SK-MEL-5 (cell line): Measurements from ENCODE around the gene TNFRSF18. TPM values are rescaled to one million over a fixed set of nuclear protein-coding genes. Genes with fewer than 3 reads are reported as not detected.
"Not testable (repeated sequence)": the region's sequence is repeated elsewhere in the genome, so short reads cannot be mapped to it uniquely, and the experiment has no call there.

Experiments
- DNase-seq: peaks from one replicate; pipeline ENCODE4 v3.0.0-alpha.2; 2016; ENCODE audit warnings: low read depth, low spot score
- in situ Hi-C: cut with HindIII; loops from 2 replicates; pipeline ENCODE4 v1.10.0; 2016; ENCODE audit warnings: low sequenced_read_pairs, high pct_unique_total_duplicates, low pct_unique_long_range_greater_than_20kb
- total RNA-seq: library from RNA; depleted of rRNA; stranded (reverse); fragments of >200 nt; shearing (Covaris generic); gene quantifications from 2 replicates; pipeline ENCODE4 v1.2.3, GENCODE V29; 2014

The TNFRSF18 gene
- total RNA-seq, 1 experiment from 2014 or later: not detected

DNA sequence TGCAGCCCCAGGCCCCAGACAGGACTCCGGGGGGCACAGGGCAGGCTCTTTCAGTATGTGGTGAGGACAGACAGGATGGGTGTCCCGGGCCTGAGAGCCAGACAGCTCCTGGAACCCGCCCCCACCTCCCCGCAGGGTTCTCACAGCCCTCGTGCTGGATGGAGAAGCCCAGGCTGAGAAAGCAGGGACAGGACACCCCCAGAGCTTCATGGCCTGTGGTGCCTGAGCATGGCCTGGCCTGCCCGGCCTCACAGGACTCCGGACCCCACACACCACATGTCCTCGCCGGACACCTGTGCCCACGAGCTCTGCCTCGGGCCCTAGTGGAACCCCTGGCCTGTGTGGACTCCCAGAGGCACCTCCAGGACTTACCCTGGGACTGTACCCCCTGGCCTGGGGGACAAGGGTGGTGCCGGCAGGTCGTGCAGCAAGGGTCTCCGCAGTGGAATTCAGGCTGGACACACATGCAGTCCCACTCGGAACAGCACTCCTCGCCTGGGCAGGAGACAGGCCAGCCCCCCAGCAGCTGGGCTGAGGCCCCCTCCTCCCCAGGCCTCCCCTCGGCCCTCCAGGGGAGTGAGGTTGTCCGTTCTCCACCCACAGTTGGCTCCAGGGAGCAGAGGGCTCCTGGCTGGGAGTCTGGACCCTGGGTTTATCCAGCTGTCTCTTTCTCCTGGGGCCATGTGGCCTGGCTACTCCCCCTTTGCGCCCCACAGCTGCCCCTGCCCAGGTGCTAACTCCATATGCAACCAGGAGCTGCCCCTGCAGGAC lies 1.2 kb downstream of the TNFRSF18 start:
- DNase-seq: no peak
- in situ Hi-C loops: no loop called here

DNA sequence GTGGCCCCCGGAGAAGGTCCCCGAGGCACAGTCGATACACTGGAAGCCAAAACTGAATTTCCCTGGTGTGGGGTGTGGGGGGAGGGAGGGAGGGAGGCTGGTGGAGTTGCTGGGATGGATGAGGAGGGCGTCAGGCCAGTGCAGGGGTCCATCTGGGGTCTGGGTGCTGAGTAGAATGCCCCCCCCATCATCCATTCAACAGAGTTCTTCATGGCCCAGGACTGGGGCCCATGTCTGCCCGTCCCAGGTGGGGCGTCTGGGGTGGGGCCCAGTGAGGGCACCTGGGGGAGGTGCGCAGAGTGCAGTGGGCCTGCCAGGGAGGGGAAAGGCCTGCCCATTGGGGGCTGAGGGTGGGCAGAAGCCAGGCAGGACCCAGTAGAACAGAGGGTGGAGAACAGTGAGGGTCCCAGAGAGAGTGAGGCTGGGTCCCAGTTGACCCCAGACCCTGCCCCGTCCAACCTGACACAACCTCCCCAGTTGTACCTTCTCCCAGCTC lies 1.9 kb downstream of the TNFRSF18 start:
- no peak for DNase-seq
- in situ Hi-C loops: no loop called here

DNA sequence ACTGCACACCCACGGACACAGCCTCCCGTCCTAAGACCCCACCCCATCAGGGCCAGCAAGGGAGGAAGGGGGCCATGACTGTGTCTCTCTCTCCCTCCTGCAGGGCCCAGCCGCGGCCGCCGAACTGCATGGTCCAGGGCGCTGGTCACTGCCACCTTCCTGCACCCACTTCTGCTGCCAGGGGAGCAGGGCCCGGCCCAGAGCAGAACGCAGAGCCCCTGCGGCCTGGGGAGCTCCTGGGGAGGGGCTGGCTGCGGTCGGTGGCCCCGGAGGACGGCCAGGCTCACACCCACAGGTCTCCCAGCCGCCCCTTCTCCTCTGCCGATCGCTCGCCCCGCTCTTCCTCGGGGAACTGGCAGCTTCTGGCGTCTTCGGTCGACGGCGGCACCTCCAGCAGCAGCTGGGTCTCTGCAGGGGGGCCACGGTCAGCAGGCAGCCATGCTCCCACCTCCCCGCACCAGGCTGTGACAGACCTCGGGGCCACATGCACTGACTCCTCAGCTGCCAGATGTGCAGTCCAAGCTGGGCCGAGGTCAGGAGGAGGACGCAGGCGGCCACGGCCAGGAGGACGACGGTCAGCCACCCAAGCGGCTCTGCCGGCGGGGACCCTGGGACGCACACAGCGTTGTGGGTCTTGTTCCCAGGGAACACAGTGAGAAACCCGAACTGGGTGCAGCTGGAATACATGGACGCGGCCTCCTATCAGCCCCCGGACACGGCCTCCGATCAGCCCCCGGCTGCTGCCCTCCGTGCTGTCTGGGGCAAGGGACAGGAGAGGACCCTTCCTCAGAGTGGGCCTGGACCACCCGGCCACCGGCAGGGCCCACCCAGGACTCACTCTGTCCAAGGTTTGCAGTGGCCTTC lies 2.6 kb downstream of the TNFRSF18 start:
- in situ Hi-C loops: no loop called here
- DNase-seq: no peak

DNA sequence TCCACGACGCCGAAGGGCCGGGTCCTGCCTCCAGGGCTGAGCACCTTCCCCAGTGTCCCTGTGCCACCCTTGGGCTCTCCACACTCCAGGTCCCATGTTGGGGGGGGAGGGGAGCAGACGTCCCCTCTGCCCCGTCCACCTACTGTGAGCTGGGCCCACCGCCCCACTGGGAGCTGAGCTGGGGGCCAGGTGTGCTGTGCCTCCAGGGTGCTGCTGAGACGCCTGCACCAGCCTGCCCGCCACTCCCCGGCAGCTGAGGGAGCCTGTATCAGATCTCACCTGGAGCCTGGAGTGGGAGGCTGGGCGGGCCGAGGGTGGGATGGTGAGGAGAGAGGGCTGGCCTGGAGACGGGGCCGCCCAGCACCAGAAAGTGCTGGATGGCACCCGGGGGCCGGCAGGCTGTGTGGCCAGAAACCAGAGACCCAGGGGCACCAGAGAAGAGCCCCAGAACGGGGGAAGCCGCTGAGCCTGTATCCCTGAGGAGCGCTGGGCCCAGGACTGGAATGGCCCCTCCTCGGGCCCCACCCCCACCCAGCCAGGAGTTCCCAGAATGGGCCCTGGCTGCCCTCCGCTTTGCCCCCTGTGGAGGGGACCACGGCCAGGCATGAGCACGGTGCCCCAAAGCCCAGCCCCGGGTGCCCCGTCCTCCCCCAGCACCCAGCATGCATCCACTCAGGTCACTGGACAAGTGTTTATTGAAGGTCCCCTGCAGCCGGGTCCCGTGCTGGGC lies 3.4 kb downstream of the TNFRSF18 start:
- in situ Hi-C loops: no loop called here
- no peak for DNase-seq

DNA sequence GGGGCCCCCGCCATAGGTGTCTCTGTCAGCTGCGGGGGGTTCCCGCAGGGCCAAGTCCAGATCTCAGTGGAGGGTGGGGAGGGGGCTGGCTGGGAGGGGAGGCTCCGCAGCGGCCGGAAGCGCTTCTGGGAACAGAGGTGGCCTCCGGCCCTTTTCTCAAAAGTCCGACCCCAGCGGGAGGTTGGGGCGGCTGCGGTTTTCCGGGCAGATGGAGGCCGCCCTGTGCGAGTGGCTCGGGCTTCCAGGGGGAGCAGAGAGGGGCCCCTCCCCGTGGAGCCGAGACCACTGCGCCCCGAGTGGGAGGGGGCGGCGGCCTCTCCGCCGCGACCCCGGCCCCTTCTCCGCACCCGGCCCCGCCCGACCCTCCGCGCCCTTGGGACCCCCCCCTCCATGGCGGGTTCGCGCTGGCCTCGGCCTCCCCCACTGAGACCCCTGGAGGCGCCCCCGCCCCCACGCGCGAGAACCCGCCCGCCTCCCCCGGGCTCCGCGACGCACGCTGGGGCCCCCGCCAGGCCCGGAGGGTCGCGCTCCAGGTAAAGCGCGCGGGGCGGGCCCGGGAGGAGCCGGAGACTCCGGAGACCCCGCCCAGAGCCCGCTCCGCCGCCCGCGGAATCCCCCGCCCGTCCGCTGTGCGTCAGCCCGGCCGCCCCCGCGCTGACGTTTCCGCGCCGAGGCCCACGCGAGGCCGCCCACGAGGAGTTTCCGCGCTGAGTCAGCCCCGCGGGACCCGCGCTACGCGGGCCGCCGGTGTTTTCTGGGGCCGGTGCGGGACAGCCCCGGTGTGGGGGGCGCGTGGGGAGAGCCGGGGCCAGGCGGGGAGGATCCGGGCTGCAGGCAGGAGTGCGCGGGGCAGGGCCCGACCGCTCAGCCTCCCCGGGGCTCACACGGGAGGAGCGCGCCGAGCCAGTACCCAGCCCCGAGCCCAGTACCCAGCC lies 5.2 kb downstream of the TNFRSF18 start:
- in situ Hi-C loops: no loop called here
- DNase-seq: no peak

DNA sequence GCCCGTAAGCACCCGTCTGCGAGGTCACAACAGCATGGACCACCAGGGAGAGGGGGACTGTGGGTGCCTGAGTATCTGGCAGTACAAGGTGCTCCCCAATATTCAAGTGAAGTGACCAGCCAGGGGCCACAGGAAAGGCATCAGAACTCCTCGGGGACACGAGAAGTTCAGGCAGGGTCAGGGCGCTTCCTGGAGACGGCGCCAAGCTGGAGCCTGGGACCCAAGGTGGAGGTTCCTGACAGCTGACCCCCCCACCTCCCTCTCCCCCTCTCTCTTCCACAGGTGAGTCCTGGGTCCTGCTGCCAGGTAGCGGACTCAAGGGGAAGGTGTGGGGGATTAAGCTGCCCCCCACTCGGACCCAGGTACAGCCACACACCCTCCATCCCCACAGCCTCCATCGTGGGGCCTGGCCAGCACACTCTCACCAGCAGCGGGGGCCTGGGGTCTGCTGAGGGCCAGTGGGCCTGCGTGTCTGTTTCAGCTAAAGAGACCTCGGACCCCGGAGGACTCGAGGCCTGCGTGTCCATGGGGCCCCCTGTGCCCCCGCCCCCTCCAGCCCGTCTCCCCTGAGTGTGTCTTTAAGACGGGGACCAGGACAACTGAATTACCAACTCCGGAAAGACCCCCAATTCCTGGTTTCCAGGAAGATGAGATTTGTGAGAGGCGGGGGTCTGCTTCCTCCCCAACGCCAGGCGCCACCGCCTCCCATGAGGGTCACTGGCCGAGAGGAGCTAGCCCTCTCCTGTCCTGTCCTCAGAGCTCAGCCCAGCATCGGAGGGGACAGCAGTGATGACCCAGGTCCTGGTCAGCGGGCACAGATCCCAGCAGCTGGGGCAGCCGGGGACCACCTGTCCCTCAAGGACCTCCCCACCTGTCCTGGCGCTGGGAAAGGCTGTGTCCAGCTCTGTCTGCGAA lies 6.2 kb downstream of the TNFRSF18 start:
- no peak for DNase-seq
- in situ Hi-C loops: no loop called here

DNA sequence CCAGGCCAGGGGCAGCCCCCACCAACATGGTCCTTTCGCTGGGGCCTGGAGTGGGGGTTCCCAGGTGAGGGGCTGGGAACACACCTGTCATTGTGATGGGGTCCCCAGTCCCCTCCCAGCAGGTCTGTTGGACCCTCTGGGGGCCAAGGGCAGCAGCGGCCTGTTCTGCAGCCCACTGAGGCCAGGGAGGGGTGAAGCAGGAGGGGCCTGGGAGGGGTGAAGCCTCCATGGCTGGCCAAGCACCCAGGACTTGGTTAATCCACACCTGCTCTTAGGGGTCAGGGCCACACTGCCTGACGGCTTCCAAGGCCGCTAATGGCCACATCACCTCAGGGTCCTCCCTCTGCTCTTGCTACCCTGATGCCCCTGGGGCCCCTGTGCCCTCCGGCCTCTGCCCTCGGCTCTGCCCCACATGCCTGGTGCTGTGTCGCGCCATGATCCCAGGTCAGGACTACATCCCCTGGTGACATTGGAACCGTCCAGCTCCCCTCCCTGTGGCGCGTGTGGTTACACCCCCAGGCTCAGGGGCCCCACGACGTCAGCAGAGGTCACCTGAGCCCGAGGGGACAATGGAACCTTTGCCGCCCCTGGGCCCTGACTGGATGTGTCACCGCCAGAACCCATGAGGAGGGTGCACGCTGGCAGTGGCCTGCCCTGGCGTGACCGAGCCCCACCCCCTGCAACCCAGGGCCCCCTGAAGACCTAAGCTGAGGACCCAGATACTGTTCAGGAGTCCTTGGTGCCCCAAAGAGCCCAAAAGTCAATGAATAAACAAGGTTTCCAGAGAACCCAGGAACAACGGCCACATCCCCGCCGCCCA lies 7.0 kb downstream of the TNFRSF18 start:
- in situ Hi-C loops: no loop called here
- no peak for DNase-seq

DNA sequence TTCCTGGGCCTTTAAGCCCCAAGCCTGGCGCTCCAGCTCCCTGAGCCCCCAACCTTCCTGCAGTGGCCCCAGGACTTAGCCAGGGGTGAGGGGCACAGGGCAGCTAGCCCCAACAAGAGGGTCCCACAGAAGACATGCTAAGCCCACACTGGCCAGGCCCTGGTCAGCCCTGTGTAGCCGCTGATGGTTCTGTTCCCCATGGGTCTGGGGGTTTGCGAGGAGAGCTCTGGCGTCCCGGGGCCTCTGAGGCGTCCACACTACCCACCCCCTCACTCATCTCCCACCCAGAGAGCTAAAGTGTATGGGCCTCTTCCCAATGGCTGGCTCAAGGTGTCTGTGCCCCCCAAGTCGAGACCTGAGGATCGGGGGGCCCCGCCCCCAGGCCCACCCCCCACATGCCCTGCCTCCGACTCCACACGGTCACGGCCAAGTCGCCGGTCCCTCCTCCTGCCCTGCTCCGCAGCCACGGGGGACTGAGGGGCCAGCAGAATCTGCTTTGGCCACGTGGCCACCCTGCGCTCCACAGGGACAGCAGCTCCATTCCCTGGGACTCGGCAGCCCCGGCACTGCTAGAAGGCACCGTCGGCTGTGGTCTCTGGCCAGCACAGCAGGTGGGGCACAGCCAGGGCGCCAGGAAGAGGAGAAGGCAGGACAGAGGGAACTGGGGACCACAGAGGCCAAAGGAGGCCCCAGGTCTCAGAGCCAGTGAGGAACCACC lies 7.8 kb downstream of the TNFRSF18 start:
- in situ Hi-C loops: no loop called here
- DNase-seq: no peak

DNA sequence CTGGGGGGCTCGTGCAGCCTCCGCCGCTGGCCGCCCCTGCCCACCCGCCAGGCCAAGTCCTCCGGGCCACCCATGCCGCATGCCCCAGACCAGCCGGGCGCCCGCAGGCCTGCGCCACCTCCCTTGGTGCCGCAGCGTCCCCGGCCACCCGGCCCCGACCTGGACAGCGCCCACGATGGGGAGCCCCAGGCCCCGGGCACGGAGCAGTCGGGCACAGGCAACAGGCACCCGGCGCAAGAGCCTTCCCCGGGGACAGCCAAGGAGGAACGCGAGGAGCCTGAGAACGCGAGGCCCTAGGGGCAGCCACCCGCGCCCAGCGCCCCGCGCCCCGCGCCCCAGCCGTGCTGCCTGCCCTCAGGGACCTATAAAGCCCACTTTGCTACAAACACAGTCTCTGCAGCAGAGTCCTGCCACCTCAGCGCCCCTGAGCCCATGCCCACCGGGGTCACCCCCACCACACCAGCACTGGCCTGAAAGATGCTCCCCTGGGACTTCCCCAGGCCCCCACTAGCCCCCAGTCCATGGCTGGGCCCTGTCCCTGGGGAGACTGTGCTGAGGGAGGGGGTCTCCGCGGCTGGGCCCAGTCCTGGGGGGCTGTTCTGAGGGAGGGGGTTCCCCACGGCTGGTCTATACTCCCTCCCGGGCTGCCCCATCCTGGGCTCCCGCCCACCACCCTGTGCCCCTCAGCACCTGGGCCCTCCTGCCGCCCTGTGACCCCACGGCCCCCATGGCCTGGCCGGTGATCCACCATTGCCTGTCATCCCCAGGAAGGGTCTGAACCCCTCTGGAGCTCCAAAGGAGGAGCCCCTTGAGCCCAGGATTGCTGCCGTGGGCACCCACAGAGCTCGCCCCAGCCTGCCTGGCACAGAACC lies 8.6 kb downstream of the TNFRSF18 start:
- in situ Hi-C loops: no loop called here
- DNase-seq: no peak

DNA sequence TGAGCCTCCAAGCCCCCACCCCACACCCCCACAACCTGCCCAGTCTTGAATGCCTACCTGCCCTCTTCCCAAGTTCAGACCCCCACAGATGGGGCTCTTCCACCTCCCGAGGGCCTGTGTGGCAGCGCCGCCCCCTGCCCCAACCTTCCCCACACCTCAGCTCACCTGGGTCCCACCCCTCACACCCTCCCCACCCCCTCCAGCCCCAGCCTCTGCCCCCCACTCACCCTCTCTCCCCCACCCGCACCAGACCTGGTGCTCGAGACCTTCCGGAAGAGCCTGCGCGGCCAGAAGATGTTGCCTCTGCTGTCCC lies 9.2 kb downstream of the TNFRSF18 start:
- no peak for DNase-seq
- in situ Hi-C loops: no loop called here

DNA sequence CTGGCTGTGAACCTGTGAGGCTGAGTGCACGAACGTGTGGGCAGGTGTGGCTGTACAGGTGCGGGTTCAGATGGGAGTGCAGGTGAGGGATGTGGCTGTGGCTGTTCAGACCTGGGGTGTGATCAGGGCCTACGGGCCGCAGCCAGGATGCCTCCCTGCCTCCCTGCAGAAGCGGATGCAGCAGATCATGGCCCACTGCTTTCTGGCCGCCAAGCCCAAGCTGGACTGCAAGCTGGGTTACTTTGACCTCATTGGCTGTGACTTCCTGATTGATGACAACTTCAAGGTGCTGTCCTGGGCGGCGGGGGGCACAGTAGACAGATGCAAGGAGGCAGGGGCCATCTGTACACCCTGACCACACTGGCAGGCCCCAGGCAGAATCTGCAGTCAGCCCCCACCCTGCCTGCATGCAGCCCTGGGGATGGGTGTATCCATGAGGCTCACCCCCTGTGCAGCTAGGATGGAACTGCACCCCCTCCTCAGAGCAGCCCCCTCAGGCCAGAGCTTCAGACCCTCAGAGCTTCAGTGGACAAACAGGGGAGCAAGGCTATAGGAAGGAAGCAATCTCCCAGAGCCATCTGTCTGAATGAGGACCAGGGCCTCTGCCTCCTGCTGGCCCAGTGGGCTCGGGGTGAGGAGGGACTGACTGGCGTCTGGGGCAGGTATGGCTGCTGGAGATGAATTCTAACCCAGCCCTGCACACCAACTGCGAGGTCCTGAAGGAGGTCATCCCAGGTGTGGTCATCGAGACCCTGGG lies 9.8 kb downstream of the TNFRSF18 start:
- no peak for DNase-seq
- in situ Hi-C loops: no loop called here

DNA sequence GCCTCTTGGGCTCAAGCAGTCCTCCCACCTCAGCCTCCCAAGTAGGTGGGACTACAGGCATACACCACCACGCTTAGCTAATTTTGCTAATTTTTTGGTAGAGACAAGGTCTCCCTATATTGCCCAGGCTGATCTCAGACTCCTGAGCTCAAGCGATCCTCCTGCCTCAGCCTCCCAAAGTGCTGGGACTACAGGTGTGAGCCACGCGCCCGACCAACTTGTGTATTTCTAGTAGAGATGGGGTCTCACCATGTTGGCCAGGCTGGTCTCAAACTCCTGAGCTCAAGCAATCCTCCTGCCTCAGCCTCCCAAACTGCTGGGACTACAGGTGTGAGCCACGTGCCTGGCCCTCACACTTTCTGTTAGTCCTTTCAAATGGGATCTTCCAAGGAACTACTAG lies 10.7 kb downstream of the TNFRSF18 start:
- in situ Hi-C loops, DNase-seq: not testable (repeated sequence)

DNA sequence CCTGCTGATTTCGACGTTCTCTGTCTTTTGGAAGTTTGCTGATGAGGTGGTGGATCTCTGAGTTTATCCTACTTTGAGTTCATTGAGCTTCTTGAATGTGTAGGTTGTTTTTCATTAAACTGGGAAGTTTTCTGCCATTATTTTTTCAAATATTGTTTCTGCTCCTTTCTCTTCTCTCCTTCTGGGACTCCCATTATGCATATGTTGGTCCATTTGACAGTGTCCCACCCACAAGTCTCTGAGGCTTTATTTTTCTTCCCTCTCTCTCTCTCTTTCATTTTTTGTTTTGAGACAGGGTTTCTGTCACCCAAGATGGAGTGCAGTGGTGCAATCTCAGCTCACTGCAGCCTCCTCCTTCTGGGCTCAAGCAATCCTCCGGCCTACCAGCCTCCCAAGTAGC lies 11.7 kb downstream of the TNFRSF18 start:
- in situ Hi-C loops: no loop called here
- DNase-seq: no peak

DNA sequence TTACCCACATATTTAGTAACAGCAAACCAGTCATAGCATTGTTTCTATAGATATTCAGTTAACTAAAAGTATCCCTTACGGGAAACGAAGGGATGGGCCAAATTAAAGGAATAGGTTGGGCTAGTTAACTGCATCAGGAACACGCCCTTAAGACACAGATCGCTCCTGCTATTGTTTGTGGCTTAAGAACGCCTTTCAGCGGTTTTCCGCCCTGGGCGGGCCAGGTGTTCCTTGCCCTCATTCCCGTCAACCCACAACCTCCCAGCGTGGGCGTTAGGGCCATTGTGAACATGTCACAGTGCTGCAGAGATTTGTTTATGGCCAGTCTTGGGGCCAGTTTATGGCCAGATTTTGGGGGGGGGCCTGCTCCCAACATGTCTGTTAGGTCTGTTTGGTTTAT lies 14.7 kb downstream of the TNFRSF18 start:
- DNase-seq: no peak
- in situ Hi-C loops: no loop called here
